CD4-positive, CD25-positive, alpha-beta regulatory T cell (primary cell): ENCODE data around the gene IL17RA. TPM values are rescaled to one million over a fixed set of nuclear protein-coding genes. Genes with fewer than 3 reads are reported as not detected.

Experiments used
- ATAC-seq, 2 donors: fragments of 150-1000 bp; cut with Tn5 transposase; one replicate each; pipeline ENCODE4 v1.10.0; 2021; ENCODE audit warnings: low read depth in 2 of 2, moderate number of reproducible peaks in 2 of 2, moderate library complexity in 1 of 2
- DNase-seq, 3 donors: peaks; one replicate each; pipeline versions ENCODE4 v3.0.0 to v3.0.0-alpha.2; 2012 to 2022; ENCODE audit warnings: mixed read lengths in 1 of 3
- H3K27ac ChIP-seq: one replicate; pipeline ENCODE4 v1.7.0; 2013; ENCODE audit warnings: mild to moderate bottlenecking, low read length; ENCODE audit not compliant: insufficient read depth, poor library complexity, severe bottlenecking
- H3K27me3 ChIP-seq: one replicate; pipeline ENCODE4 v1.7.0; 2013; ENCODE audit warnings: low read length; ENCODE audit not compliant: control insufficient read depth, insufficient read depth
- H3K36me3 ChIP-seq: one replicate; pipeline ENCODE4 v1.7.0; 2013; ENCODE audit warnings: mild to moderate bottlenecking, low read length, moderate library complexity; ENCODE audit not compliant: control insufficient read depth, insufficient read depth
- H3K4me1 ChIP-seq: 2 replicates; pipeline ENCODE4 v1.7.0; 2013; ENCODE audit warnings: mild to moderate bottlenecking, low read length; ENCODE audit not compliant: insufficient read depth, control insufficient read depth, poor library complexity, severe bottlenecking
- H3K4me3 ChIP-seq: one replicate; pipeline ENCODE4 v1.7.0; 2013; ENCODE audit warnings: low read depth, mild to moderate bottlenecking, low read length, moderate library complexity
- H3K9me3 ChIP-seq, 2 experiments: 1 replicate in 1 of 2; 2 replicates in 1 of 2; pipeline ENCODE4 v1.7.0; 2013; ENCODE audit warnings: low read length in 2 of 2, mild to moderate bottlenecking in 1 of 2, moderate library complexity in 1 of 2; ENCODE audit not compliant: control insufficient read depth in 2 of 2
- H3K27ac Mint-ChIP-seq, 3 donors: one replicate each; pipeline ENCODE4 v1.8.0; 2020 to 2022; ENCODE audit warnings: mild to moderate bottlenecking in 3 of 3, mixed read lengths in 3 of 3, moderate library complexity in 2 of 3
- H3K27me3 Mint-ChIP-seq: one replicate; pipeline ENCODE4 v1.8.0; 2022; ENCODE audit warnings: mild to moderate bottlenecking, mixed read lengths
- H3K36me3 Mint-ChIP-seq: one replicate; pipeline ENCODE4 v1.8.0; 2020; ENCODE audit warnings: mixed read lengths
- H3K4me1 Mint-ChIP-seq, 4 donors: one replicate each; pipeline ENCODE4 v1.8.0; 2020 to 2022; ENCODE audit warnings: mixed read lengths in 4 of 4, mild to moderate bottlenecking in 1 of 4
- H3K4me3 Mint-ChIP-seq, 4 donors: one replicate each; pipeline ENCODE4 v1.8.0; 2020 to 2022; ENCODE audit warnings: mild to moderate bottlenecking in 4 of 4, mixed read lengths in 4 of 4, moderate library complexity in 3 of 4
- H3K9me3 Mint-ChIP-seq, 7 donors: one replicate each; pipeline ENCODE4 v1.8.0; 2020 to 2022; ENCODE audit warnings: mixed read lengths in 7 of 7, mild to moderate bottlenecking in 3 of 7, moderate library complexity in 2 of 7
- polyA plus RNA-seq, 4 donors: library from polyadenylated mRNA; unstranded; fragments of 300-500 nt; fragmentation: Illumina TruSeq; gene quantifications; one replicate each; pipeline ENCODE4 v1.2.3, GENCODE V29; 2021
- total RNA-seq: library from RNA; stranded (reverse); gene quantifications from one replicate; pipeline ENCODE4 v1.2.3, GENCODE V29; 2022

The IL17RA gene
- total and polyA plus RNA-seq, 5 donors from 2014 or later, result 21.7 to 48.2 (median 27.5) TPM

DNA sequence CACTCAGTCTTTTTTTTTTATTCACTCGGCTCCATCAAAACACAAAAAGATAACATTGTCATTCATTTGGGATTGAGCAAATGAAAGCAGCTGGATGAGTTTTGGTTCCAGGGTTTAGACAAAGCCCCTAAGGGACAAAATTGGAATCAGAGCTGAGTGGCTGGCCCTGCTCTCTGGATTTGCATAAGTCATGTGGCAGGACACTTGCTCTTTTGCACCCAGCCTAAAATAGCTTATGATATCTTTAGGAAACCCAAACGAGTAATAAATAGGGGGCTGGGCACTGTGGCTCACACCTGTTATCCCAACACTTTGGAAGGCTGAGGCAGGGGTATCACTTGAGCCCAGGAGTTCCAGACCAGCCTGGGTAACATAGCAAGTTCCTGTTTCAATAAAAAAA is 47.3 kb downstream of the IL17RA start:
- no peak overlapping the region for H3K4me3 Mint-ChIP-seq
- peaks cover 0 to 4% (median 0%) of the 10 kb centered on the region in 7 donors for H3K9me3 Mint-ChIP-seq

DNA sequence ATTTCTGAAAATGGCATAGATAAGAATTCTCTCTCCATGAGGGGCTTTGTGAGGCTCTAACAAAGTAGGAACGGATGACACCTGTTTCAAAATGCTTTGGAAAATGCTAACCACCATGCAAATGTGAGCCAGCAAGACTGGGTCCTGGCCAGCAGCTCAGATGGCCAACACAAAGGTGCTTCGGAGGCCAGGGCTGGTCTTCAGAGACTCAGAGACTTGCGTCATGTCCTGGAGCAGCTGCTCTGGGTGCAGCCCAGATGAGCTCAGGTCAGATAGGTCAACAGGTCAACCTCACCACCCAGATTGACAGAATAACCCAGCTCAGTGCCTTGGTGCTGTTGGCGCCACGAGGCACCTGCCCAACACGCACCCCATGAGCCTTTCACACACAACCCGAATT is 48.3 kb downstream of the IL17RA start:
- Histone ChIP-seq H3K4me3 (no peak overlapping the region), H3K36me3 (peaks cover 9% of the 10 kb centered on the region), H3K9me3 (no peaks in the 10 kb centered on the region), H3K27me3 (no peaks in the 10 kb centered on the region), H3K27ac (no peak overlapping the region), H3K4me1 (no peaks in the 10 kb centered on the region)
- H3K4me3 Mint-ChIP-seq, result no peak overlapping the region
- H3K27me3 Mint-ChIP-seq, result no peaks in the 10 kb centered on the region
- no peak overlapping the region for H3K27ac Mint-ChIP-seq
- H3K36me3 Mint-ChIP-seq, result peaks cover 13% of the 10 kb centered on the region
- H3K9me3 Mint-ChIP-seq, result peaks cover 0 to 2% (median 0%) of the 10 kb centered on the region in 7 donors
- no peaks in the 10 kb centered on the region for H3K4me1 Mint-ChIP-seq
- ATAC-seq (no peak), DNase-seq (no peak)

More for the DNA sequence above, 47.3 kb downstream of the IL17RA start:
- DNase-seq (no peak), ATAC-seq (no peak)
- H3K36me3 ChIP-seq, result no peaks in the 10 kb centered on the region
- Mint-ChIP-seq H3K4me1 (no peaks in the 10 kb centered on the region), H3K27me3 (peaks cover 1% of the 10 kb centered on the region), H3K27ac (no peak overlapping the region), H3K36me3 (peaks cover 11% of the 10 kb centered on the region)
- no peaks in the 10 kb centered on the region for H3K27me3 ChIP-seq
- no peaks in the 10 kb centered on the region for H3K9me3 ChIP-seq
- no peak overlapping the region for H3K4me3 ChIP-seq
- H3K27ac ChIP-seq, result no peak overlapping the region
- H3K4me1 ChIP-seq, result no peaks in the 10 kb centered on the region

DNA sequence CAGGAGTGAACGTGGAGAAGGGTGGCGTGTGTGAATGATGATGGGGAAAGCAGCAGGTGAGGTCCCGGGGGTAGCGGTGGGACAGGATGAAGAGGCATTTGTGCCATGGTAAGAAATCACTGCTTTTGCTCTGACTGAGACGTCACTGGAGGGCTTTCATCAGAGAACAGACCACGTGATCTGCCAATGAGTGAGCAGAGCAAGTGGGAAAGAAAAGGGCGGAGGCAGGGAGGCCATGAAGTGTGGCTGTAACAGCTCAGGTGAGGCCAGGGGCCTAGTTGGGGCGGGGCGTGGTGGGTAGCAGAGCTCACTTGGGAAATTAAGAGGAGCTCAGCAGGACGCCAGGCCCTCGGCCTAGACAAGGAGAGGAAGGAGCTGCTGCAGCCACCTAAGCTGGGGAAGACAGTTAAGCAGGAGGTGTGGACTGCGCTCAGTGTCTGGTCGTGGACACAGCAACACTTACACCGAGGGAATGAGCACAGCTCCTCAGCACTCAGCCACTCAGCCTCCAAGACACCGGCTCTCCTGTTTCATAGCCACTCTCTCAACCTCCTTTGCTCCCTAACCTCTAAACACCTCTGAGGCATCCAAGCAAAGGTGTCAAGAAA is 50.5 kb downstream of the IL17RA start:
- no peaks in the 10 kb centered on the region for H3K27me3 Mint-ChIP-seq
- H3K27ac Mint-ChIP-seq, result no peak overlapping the region
- H3K9me3 Mint-ChIP-seq, result peaks cover 0 to 2% (median 0%) of the 10 kb centered on the region in 7 donors
- H3K27me3 ChIP-seq, result no peaks in the 10 kb centered on the region
- H3K36me3 Mint-ChIP-seq, result peaks cover 23% of the 10 kb centered on the region
- DNase-seq (no peak), ATAC-seq (no peak)
- H3K4me3 ChIP-seq, result no peak overlapping the region
- no peak overlapping the region for H3K27ac ChIP-seq
- H3K9me3 ChIP-seq, result no peaks in the 10 kb centered on the region
- no peak overlapping the region for H3K4me3 Mint-ChIP-seq
- no peaks in the 10 kb centered on the region for H3K4me1 Mint-ChIP-seq
- H3K4me1 ChIP-seq, result no peaks in the 10 kb centered on the region
- H3K36me3 ChIP-seq, result peaks cover 21% of the 10 kb centered on the region

DNA sequence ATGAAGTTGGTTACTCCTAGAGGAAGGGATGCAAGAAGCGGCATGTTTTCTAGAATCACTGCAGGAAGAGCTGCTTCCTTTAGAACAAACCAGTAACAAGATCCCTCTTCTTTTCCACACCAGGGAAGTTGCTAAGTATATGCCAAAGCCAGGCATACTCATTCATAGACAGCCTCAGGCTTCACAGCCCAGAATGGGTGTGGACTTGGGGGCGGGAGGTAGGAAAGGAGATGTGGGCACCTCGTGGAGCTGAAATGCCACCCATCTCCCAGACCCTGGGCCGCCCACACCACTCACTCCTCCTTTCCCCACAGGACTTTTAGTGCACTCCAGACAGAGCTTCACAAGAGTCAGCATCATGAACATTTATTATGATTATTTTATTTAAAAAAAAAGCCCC is 52.4 kb downstream of the IL17RA start:
- peak overlapping the region in 1 of 3 donors; percentile 62 for H3K27ac Mint-ChIP-seq
- H3K27me3 ChIP-seq, result no peaks in the 10 kb centered on the region
- H3K4me1 Mint-ChIP-seq, result no peaks in the 10 kb centered on the region

DNA sequence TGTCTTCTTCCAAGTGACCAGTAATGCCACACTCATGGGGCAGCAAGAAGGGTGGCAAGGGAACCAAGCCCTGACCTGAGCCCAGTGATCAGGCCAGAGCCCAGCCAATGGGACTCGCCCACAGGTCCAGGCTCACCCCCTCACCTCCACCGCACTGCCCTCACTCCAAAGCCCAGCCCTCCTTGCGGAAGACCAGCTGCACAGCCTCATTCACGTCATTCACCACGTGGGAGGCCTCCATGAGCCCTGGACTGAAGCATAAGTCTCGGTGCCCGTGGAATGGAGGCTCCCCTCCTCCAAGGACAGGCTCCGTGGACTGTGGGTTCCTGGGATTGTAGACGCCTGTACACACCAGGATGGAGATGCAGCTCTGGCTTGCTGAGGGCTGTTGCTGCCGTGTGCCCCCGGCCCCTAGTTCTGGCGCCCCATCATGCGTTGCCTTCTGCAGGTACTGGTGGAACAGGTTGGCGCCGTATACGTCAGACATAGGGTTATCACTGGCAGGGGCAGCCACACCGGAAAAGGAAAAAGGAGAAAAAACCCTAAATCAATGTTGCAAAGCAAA is 53.1 kb downstream of the IL17RA start:
- Histone ChIP-seq H3K4me1 (no peaks in the 10 kb centered on the region), H3K4me3 (no peak overlapping the region), H3K36me3 (peaks cover 32% of the 10 kb centered on the region), H3K9me3 (no peaks in the 10 kb centered on the region), H3K27ac (no peak overlapping the region), H3K27me3 (no peaks in the 10 kb centered on the region)
- ATAC-seq (no peak), DNase-seq (no peak)
- no peak overlapping the region for H3K4me3 Mint-ChIP-seq
- no peak overlapping the region for H3K27ac Mint-ChIP-seq
- H3K9me3 Mint-ChIP-seq, result peaks cover 0 to 2% (median 0%) of the 10 kb centered on the region in 7 donors
- H3K36me3 Mint-ChIP-seq, result peaks cover 36% of the 10 kb centered on the region
- no peaks in the 10 kb centered on the region for H3K4me1 Mint-ChIP-seq
- no peaks in the 10 kb centered on the region for H3K27me3 Mint-ChIP-seq

More for the DNA sequence above, 52.4 kb downstream of the IL17RA start:
- Histone ChIP-seq H3K4me3 (no peak overlapping the region), H3K27ac (no peak overlapping the region), H3K4me1 (no peaks in the 10 kb centered on the region), H3K9me3 (no peaks in the 10 kb centered on the region), H3K36me3 (peaks cover 30% of the 10 kb centered on the region)
- ATAC-seq, result no peak
- Mint-ChIP-seq H3K4me3 (no peak overlapping the region), H3K36me3 (peaks cover 29% of the 10 kb centered on the region), H3K27me3 (no peaks in the 10 kb centered on the region), H3K9me3 (peaks cover 0 to 2% (median 0%) of the 10 kb centered on the region in 7 donors)
- DNase-seq, result no peak

- H3K36me3 ChIP-seq, result peaks cover 38% of the 10 kb centered on the region
- H3K4me1 ChIP-seq, result no peaks in the 10 kb centered on the region
- H3K4me3 Mint-ChIP-seq, result no peak overlapping the region
- H3K4me1 Mint-ChIP-seq, result no peaks in the 10 kb centered on the region
- no peak for DNase-seq
- peaks cover 36% of the 10 kb centered on the region for H3K36me3 Mint-ChIP-seq
- ATAC-seq, result no peak
- H3K27ac Mint-ChIP-seq, result peak overlapping the region in 1 of 3 donors; percentile 44
- H3K27me3 Mint-ChIP-seq, result no peaks in the 10 kb centered on the region
- no peaks in the 10 kb centered on the region for H3K27me3 ChIP-seq
- peaks cover 0 to 2% (median 0%) of the 10 kb centered on the region in 7 donors for H3K9me3 Mint-ChIP-seq
- no peaks in the 10 kb centered on the region for H3K9me3 ChIP-seq
- no peak overlapping the region for H3K27ac ChIP-seq
- H3K4me3 ChIP-seq, result no peak overlapping the region
These were observed 53.7 kb downstream of the IL17RA start for GRCh38 chr22:17138513-17138912.

GRCh38 chr22:17140022-17140421 is 55.2 kb downstream of the IL17RA start:
- ATAC-seq, result no peak
- H3K4me3 ChIP-seq, result no peak overlapping the region
- H3K36me3 ChIP-seq, result peaks cover 46% of the 10 kb centered on the region
- DNase-seq, result no peak
- H3K36me3 Mint-ChIP-seq, result peaks cover 38% of the 10 kb centered on the region
- no peaks in the 10 kb centered on the region for H3K9me3 Mint-ChIP-seq
- no peak overlapping the region for H3K27ac ChIP-seq
- no peaks in the 10 kb centered on the region for H3K27me3 Mint-ChIP-seq
- H3K27me3 ChIP-seq, result no peaks in the 10 kb centered on the region
- H3K4me1 Mint-ChIP-seq, result no peaks in the 10 kb centered on the region
- H3K4me1 ChIP-seq, result no peaks in the 10 kb centered on the region
- no peak overlapping the region for H3K4me3 Mint-ChIP-seq
- no peak overlapping the region for H3K27ac Mint-ChIP-seq
- no peaks in the 10 kb centered on the region for H3K9me3 ChIP-seq
